Neural progenitor cell (in vitro differentiated cells): ENCODE measurements around the gene LIN9.

Experiments
- CTCF ChIP-seq: fragments of 200-600 bp; sonication (generic); IDR thresholded peaks from 2 replicates; pipeline ENCODE4 v1.5.1; 2017; ENCODE audit warnings: antibody characterized with exemption, mild to moderate bottlenecking
- EZH2 ChIP-seq: fragments of 200-600 bp; sonication (generic); IDR thresholded peaks from 2 replicates; pipeline ENCODE4 v1.6.1; 2017; ENCODE audit warnings: antibody characterized with exemption, mild to moderate bottlenecking, moderate library complexity

GRCh38 chr1:226287587-226287986 is 21.4 kb downstream of the LIN9 start:
- TF ChIP-seq CTCF (no peak), EZH2 (no peak)
